HL-60/S4 treated with phorbol 12-myristate 13-acetate at 8.2 ng/mL for 4 days and 3 days (cell line): ENCODE results near the gene P2RX1.

Experiments
- in situ Hi-C: fragments of 300-500 bp; cut with MboI; formaldehyde crosslinking; loops from 2 replicates; pipeline ENCODE4 v1.15.0; 2022; ENCODE audit warnings: low sequenced_read_pairs

P2RX1 gene

DNA sequence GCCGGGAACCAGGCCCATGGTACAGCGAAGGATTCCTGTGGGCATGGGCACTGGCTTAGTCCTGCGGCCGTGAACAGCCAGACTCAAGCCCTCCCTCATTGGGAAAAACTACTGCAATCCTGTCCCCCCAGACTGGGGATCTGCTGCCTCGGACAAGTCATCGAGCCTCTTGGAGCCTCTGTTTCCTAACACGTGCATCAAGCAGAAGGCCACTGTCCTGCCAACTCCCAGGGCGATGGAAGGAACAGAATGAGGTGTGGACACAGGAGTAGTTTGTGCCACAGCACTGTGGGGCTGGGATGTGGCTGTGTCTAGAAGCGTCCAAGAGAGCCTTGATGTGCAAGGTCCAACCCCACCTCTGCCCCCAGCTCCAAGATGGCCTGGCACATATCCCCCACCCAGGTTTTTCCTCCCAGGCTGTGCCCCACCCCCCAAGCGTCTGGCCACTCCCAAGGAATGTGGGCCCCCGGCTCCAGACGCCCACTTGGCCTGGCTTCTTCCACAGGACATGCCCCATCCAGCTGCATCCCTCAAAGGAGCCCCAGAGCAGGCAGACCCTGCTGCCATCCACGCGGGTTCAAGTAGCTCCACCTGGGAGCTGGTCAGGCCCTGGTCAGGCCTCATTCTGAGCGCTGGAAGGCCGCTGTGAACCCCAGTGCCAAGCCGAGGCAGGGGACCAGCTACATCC is 26.8 kb downstream of the P2RX1 start:
- in situ Hi-C loops, result no loop called here

DNA sequence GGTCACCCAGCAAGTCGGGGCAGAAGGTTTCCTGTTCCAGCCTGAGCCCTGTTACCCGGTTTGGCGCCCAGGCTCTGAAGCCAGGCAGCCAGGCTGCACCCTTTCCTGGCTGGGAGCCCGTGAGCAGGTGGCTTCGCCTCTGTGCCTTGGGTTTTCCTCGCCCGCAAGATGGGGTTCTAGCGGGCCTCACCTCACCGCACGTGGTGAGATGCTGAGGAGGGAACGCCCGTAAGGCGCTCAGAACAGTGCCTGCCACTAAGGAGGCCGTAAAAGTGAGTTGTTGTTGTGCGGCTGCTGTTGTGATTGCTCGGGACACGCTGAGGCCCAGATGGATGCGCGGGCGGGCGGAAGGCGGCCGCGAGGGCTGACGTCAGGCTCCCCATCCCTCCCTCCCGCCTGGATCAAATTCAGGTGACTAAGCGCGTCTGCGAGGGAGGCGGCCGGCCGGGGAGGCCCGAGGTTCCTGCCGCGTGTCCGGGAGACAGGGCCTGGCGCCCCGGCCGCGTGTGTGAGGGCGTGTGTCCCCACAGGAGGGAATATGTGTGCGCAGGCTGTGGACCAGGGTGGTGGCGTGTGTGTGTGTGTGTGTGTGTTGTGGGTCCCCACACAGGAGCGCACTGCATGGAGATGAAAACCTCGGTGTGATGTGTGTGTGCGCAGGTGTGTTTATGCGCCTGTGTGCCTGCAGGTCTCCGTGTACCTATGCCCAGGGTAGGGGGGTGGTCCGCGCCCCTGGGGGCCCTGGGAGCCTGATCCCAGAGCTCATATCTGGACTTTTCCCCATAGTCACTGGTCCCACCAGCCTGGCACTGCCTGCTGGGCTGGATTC is 27.7 kb downstream of the P2RX1 start:
- in situ Hi-C loops, result no loop called here

DNA sequence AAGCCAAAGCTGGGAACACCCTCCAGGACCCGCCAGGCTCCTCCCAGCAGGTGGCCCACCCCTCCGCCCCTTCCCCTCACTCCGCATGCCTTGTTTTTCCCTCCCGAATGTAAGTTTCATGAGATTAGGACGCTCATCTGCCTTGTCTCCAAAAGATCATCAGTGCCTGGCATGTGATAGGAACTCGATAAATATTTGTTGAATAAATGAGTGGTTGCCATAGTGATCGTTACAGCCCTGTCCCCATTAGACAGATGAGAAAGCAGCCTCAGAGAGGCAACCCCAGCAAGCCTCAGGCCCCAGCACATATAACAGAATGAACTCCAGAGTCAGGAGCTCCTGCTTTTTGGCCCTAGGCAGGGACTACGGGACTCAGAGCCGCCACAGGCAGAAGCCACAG is 28.5 kb downstream of the P2RX1 start:
- in situ Hi-C loops, result no loop called here

- in situ Hi-C loops, result no loop called here
These were observed 28.9 kb downstream of the P2RX1 start for GRCh38 chr17:3887394-3887793.

- in situ Hi-C loops, result no loop called here
These were observed 29.5 kb downstream of the P2RX1 start for GRCh38 chr17:3886776-3887175.

DNA sequence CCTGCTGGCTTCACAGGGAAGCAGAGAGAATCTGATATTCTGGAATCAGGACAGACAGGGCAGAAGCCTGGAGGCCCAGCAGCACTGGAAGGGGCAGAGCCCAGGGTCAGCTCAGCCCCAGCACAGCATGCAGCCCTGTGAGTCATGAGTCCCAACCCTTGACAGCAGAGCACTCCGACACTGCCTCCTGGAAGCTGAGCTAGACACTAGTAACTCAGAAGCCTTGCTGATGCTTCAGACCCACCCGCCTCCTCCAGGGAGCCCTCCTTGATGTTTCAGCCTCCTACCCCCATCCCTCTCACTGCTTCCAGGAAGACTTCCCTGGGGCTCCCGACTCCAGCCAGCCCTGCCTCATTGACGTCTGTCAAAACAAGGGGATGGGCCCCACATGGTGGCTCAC is 30.3 kb downstream of the P2RX1 start:
- in situ Hi-C loops, result no loop called here

GRCh38 chr17:3885271-3885670 is 31.0 kb downstream of the P2RX1 start:
- in situ Hi-C loops, result no loop called here

DNA sequence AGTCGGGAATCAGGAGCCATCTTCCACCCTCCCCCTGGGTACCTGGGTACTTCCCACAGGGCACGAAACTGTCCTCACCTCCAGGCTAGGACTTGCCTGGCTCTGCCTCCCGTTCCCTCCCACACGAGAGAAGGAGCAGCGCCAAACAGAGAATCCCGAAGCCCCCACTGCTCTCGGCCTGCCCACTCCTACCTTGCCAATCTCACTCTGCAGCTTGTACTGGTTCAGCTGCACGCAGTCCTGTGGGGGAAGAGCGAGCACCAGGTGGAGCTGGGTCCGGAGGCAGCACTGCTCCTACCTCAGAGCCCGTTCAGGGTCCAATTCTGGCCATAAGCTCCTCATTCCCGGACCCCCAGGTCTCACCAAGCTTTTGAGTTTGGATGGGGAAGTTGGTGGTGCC is 32.1 kb downstream of the P2RX1 start:
- in situ Hi-C loops, result no loop called here

DNA sequence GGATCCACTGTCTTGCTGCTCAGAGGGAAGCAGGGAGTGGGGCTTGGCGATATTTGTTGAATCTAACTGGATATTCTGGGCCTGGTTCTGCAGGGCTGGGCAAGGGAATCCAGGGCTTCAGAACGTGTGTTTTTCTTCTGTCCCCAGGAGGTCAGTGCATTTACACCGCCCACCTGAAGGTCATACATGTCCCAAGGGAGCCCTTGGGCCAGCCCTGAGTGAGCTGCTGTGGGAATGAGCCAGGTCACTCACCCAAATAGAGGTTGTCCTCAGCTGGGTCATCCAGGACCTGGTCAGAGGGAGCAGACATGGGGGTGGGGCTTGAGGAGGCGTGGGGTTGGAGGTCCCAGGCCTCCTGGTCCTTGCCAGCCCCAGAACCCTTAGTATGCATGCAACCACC is 34.0 kb downstream of the P2RX1 start:
- in situ Hi-C loops, result no loop called here

DNA sequence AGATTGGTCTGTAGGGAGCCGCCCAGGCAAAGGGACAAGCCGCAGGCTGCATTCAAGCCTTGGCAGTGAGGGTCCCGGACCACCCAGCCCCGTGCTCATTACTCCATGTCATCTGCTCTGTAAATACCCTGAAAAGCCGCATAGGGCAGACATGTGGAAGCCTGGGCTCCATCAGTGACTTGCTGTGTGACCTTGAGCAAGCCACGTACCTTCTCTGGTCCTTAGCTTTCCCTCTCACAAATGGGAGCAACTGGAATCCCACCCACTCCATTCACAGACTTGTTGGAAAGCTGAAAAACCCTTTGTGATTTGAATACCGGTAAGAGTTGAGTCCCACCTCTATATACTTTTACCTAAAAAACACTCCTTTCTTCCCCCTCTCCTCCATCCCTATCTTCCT is 35.3 kb downstream of the P2RX1 start:
- in situ Hi-C loops, result no loop called here

- in situ Hi-C loops, result no loop called here
These were observed 36.5 kb downstream of the P2RX1 start for GRCh38 chr17:3879591-3880417.

GRCh38 chr17:3879186-3879585 is 37.1 kb downstream of the P2RX1 start:
- in situ Hi-C loops, result no loop called here

DNA sequence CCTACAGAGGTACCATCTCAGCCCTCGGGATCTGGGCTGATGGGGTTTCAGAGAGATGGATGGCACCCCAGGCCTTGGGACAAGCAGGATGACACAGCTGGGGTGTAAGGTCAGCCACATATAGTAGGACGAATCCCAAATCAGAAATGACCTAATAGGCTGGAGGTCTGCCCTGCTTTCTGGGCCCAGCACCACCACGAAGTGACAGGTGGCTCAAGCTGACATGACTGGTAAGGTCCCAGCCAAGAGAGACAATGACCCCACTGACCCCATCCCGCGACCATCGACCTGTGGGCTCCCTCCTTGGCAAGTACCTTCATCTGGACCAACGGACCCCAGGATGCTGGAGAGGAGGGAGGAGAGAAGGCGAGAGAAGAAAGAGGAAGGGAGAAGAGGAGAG is 39.0 kb downstream of the P2RX1 start:
- in situ Hi-C loops, result no loop called here

DNA sequence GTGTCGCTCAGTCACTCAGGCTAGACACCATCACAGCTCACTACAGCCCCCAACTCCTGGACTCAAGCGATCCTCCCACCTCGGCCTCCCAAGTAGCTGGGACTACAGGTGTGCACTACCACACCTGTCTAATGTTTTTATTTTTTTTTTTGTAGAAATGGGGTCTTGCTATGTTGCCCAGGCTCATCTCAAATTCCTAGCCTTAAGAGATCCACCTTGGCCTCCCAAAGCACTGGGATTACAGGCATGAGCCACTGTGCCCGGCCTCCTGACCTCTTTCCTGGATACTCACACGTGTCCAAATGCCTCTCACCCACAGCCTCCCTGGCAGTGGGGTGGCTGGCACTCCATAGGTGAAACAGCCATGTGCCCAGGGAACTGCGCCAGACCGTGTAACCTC is 40.9 kb downstream of the P2RX1 start:
- in situ Hi-C loops, result no loop called here

GRCh38 chr17:3873862-3874261 is 42.4 kb downstream of the P2RX1 start:
- in situ Hi-C loops, result no loop called here

DNA sequence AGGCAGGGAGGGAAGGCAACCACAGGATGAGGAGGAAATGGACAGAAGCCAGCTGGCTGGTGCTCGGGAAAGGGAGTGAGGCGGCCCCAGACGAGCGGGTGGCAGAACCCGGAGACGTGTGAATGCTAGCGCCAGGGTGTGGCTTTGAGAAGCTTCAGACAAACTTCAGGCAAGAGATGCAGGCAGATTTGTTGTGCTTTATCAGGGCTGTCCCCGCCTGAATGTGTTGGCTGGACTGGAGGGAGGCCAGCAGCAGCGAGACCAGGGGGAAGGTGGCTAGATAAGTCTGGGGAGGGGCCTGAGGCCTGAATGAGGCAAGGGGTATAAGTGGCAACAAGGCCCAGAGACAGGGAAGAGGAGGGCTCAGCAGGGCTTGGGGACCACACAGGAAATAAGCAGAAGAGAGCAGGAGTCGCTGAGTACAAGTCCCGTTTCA is 45.4 kb downstream of the P2RX1 start:
- in situ Hi-C loops, result no loop called here

- in situ Hi-C loops, result no loop called here
These were observed 48.7 kb downstream of the P2RX1 start for GRCh38 chr17:3867606-3868005.

DNA sequence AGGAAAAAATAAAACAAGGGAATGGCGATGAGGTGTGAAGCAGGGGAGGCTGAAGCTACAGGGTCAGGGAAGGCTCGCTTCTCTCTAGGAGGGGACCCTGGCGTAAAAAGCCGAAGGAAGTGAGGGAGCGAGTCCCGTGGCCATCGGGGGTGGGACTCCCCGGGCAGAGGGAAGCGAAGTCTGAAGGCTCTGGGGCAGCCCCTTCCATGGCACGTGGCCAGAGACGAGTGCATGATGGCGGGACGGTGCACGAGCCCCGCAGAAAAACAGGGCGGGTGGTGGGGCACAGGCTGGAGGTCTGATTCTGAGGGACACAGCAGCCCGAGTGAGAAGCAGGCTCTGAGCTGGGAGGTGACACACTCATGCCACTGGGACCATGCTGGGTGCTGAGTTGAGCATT is 49.2 kb downstream of the P2RX1 start:
- in situ Hi-C loops, result no loop called here

GRCh38 chr17:3866276-3866675 is 50.0 kb downstream of the P2RX1 start:
- in situ Hi-C loops, result no loop called here

- in situ Hi-C loops, result no loop called here
These were observed 51.1 kb downstream of the P2RX1 start for GRCh38 chr17:3865176-3865575.

- in situ Hi-C loops, result no loop called here
These were observed 51.7 kb downstream of the P2RX1 start for GRCh38 chr17:3864534-3864933.
